HL-60 (cell line): Measurements from ENCODE around the gene MYL6B.

Experiments used
- DNase-seq, 2 experiments: peaks; one replicate each; pipeline ENCODE4 v3.0.0-alpha.2; 2010 to 2020; ENCODE audit warnings: low read depth in 1 of 2, low spot score in 1 of 2
- H3K27ac ChIP-seq: fragments of 250-450 bp; sonication (Bioruptor Pico); replicated peaks from 2 replicates; pipeline ENCODE4 v1.5.1; 2020; ENCODE audit warnings: mild to moderate bottlenecking, moderate library complexity
- H3K27me3 ChIP-seq: fragments of 250-450 bp; sonication (Bioruptor Pico); 2 replicates; pipeline ENCODE4 v1.5.1; 2021; ENCODE audit warnings: mild to moderate bottlenecking, moderate library complexity; ENCODE audit not compliant: insufficient read depth, poor library complexity, severe bottlenecking
- H3K4me3 ChIP-seq: replicated peaks from 2 replicates; pipeline ENCODE4 v1.5.1; 2011; ENCODE audit warnings: mild to moderate bottlenecking, control low read depth, low read length; ENCODE audit not compliant: insufficient read depth
- GABPA ChIP-seq: IDR thresholded peaks from 2 replicates; pipeline ENCODE4 v1.6.1; 2012; ENCODE audit warnings: low read depth
- POLR2AphosphoS5 ChIP-seq: IDR thresholded peaks from 2 replicates; pipeline ENCODE4 v1.6.1; 2012; ENCODE audit warnings: low read depth
- SPI1 ChIP-seq: IDR thresholded peaks from 2 replicates; pipeline ENCODE4 v1.6.1; 2012; ENCODE audit warnings: low read depth, mild to moderate bottlenecking, borderline replicate concordance
- TF ChIP-seq, protein P1 (sequence below): IDR thresholded peaks from one replicate; pipeline ENCODE4 v1.5.1; 2011; ENCODE audit warnings: low read length, control low read depth, inconsistent platforms; ENCODE audit not compliant: insufficient read depth
- TF ChIP-seq, protein P2 (sequence below): IDR thresholded peaks from 2 replicates; pipeline ENCODE4 v1.6.1; 2012; ENCODE audit warnings: low read depth; ENCODE audit not compliant: insufficient replicate concordance

Gene MYL6B

DNA sequence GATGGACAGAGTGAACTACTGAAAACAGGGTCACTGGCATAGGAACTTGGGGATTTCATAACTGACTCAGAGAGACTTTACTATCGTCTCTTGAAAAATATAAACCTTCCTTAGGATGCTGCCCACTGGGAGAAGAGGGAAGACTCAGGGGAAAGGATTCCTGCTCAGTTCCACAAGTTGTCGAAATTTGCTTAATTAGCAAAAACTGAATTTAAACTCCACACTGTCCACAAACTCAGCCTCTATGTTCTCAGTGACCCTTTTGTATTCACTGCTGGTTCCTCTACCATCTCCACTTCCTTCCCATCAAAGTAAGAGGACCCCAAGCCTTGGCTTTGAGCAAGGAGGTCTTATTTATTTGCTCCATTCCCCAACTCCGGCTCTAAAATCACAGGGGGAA, 7.2 kb upstream of the MYL6B start:
- Histone ChIP-seq H3K27ac (no peak overlapping the region), H3K27me3 (no peaks in the 10 kb centered on the region), H3K4me3 (no peak overlapping the region)
- no peak for DNase-seq
- no peak for TF ChIP-seq POLR2AphosphoS5
- TF ChIP-seq, protein P1, sequence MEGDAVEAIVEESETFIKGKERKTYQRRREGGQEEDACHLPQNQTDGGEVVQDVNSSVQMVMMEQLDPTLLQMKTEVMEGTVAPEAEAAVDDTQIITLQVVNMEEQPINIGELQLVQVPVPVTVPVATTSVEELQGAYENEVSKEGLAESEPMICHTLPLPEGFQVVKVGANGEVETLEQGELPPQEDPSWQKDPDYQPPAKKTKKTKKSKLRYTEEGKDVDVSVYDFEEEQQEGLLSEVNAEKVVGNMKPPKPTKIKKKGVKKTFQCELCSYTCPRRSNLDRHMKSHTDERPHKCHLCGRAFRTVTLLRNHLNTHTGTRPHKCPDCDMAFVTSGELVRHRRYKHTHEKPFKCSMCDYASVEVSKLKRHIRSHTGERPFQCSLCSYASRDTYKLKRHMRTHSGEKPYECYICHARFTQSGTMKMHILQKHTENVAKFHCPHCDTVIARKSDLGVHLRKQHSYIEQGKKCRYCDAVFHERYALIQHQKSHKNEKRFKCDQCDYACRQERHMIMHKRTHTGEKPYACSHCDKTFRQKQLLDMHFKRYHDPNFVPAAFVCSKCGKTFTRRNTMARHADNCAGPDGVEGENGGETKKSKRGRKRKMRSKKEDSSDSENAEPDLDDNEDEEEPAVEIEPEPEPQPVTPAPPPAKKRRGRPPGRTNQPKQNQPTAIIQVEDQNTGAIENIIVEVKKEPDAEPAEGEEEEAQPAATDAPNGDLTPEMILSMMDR: no peak
- no peak for TF ChIP-seq SPI1
- TF ChIP-seq, protein P2, sequence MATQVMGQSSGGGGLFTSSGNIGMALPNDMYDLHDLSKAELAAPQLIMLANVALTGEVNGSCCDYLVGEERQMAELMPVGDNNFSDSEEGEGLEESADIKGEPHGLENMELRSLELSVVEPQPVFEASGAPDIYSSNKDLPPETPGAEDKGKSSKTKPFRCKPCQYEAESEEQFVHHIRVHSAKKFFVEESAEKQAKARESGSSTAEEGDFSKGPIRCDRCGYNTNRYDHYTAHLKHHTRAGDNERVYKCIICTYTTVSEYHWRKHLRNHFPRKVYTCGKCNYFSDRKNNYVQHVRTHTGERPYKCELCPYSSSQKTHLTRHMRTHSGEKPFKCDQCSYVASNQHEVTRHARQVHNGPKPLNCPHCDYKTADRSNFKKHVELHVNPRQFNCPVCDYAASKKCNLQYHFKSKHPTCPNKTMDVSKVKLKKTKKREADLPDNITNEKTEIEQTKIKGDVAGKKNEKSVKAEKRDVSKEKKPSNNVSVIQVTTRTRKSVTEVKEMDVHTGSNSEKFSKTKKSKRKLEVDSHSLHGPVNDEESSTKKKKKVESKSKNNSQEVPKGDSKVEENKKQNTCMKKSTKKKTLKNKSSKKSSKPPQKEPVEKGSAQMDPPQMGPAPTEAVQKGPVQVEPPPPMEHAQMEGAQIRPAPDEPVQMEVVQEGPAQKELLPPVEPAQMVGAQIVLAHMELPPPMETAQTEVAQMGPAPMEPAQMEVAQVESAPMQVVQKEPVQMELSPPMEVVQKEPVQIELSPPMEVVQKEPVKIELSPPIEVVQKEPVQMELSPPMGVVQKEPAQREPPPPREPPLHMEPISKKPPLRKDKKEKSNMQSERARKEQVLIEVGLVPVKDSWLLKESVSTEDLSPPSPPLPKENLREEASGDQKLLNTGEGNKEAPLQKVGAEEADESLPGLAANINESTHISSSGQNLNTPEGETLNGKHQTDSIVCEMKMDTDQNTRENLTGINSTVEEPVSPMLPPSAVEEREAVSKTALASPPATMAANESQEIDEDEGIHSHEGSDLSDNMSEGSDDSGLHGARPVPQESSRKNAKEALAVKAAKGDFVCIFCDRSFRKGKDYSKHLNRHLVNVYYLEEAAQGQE: no peak
- TF ChIP-seq GABPA: no peak

DNA sequence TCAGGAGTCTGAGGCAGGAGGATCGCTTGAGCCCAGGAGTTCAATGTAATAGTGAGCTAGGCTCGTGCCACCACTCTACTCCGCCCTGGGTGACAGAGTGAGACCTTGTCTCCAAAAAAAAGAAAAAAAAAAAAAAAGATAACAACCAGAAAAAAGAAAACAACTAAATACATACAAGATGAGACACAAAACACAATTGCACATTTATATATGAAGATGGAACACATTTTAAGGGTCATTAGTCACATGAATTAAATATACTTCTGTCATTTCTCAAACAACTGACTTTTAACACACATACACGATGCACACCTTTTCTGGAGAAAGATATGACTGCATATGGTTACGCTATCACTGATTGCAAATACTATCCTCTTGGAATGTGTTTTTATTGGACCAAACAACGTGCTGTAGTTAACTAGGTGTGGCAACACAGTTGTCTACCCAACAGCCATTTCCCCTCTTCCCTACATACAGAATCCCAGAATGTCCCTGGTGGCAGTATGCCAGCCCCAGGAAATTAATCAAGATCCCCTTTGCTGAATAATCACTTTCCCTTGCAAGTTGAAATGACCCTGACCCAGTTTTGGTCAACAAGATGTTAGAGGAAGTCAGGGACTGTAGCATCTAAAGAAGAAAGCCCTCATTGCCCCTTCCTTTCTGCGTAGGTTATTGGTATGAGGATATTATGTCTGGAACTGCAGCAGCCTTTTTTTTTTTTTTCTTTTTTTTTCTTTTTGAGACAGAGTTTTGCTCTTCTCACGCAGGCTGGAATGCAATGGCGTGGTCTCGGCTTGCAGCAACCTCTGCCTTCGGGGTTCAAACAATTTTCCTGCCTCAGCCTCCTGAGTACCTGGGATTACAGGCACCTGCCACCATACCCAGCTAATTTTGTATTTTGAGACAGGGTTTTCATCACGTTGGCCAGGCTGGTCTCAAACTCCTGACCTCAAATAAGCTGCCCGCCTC, 5.6 kb upstream of the MYL6B start:
- Histone ChIP-seq H3K27me3 (no peaks in the 10 kb centered on the region), H3K27ac (no peak overlapping the region), H3K4me3 (no peak overlapping the region)
- DNase-seq: no peak
- TF ChIP-seq GABPA (no peak), SPI1 (no peak), POLR2AphosphoS5 (0 out of 2 replicates have a peak, but pooled peaks have one; percentile 20)
- TF ChIP-seq, protein P2: no peak
- TF ChIP-seq, protein P1: no peak

DNA sequence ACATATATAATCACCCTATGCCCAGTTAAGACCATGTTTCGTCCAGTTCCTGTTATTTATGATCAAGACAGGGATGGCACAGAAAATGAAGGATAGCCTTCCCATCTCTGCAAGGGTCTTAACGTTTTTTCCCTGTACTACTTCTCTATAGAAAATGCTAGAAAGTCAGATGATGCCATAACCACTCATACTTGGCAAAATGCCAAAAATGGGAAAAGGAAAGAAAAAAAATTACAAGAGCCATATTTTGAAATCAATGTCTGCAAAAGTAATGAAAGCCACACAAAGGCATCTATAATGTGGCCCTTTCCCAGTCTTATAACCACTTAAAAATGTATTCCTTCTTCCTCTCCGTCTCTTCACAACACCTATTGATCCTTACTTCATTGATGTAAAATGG, 1.8 kb upstream of the MYL6B start:
- H3K27ac ChIP-seq: peak overlapping the region; percentile 6; the same call in 1 of the 2 replicates
- no peak for DNase-seq
- no peak overlapping the region for H3K4me3 ChIP-seq
- TF ChIP-seq GABPA (no peak), SPI1 (peak; percentile 28; the same call in 1 of the 2 replicates)
- TF ChIP-seq, protein P1: no peak
- no peaks in the 10 kb centered on the region for H3K27me3 ChIP-seq
